ENCODE measurements around the gene LINGO4.

- TF ChIP-seq SETDB1 (CRISPR knock-in tag; IDR thresholded peaks at IDR 0.05; ENCODE audit: borderline replicate concordance) (no peak), FOXK2 (IDR thresholded peaks at IDR 0.05) (no peak), ZMYM3 (CRISPR knock-in tag; IDR thresholded peaks at IDR 0.05) (no peak), ZNF615 (CRISPR knock-in tag; IDR thresholded peaks at IDR 0.05; ENCODE audit: borderline replicate concordance) (no peak), ZNF597 (CRISPR knock-in tag; IDR thresholded peaks at IDR 0.05) (no peak), SMC3 (IDR thresholded peaks at IDR 0.05; ENCODE audit: low read length) (no peak), NFE2L2 (IDR thresholded peaks at IDR 0.05; ENCODE audit: low read length) (no peak), ZNF709 (CRISPR knock-in tag; IDR thresholded peaks at IDR 0.05) (no peak)
- TF ChIP-seq, protein P1, sequence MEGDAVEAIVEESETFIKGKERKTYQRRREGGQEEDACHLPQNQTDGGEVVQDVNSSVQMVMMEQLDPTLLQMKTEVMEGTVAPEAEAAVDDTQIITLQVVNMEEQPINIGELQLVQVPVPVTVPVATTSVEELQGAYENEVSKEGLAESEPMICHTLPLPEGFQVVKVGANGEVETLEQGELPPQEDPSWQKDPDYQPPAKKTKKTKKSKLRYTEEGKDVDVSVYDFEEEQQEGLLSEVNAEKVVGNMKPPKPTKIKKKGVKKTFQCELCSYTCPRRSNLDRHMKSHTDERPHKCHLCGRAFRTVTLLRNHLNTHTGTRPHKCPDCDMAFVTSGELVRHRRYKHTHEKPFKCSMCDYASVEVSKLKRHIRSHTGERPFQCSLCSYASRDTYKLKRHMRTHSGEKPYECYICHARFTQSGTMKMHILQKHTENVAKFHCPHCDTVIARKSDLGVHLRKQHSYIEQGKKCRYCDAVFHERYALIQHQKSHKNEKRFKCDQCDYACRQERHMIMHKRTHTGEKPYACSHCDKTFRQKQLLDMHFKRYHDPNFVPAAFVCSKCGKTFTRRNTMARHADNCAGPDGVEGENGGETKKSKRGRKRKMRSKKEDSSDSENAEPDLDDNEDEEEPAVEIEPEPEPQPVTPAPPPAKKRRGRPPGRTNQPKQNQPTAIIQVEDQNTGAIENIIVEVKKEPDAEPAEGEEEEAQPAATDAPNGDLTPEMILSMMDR (CRISPR knock-in tag; IDR thresholded peaks at IDR 0.05): no peak
Measured at GRCh38 chr1:151837197-151837596, 32.0 kb upstream of the LINGO4 start.

Measured in HepG2 (cell line).